A673 (cell line): ENCODE measurements around the gene SERPINB11.

ENCODE experiments used
- CTCF ChIP-seq: fragments of 300-800, 200-600 bp; sonication (generic); conservative IDR thresholded peaks from 2 replicates; pipeline ENCODE4 v1.5.1; 2017; ENCODE audit warnings: low read depth, mild to moderate bottlenecking, antibody characterized with exemption, low read length, moderate library complexity, mixed read lengths
- EZH2 ChIP-seq: fragments of 200-600 bp; sonication (generic); IDR thresholded peaks from 2 replicates; pipeline ENCODE4 v1.6.1; 2017; ENCODE audit warnings: borderline replicate concordance, low read depth, mild to moderate bottlenecking, mixed read lengths, antibody characterized with exemption, low read length; ENCODE audit not compliant: poor library complexity, severe bottlenecking

GRCh38 chr18:63677500-63678225 lies 25.1 kb upstream of the SERPINB11 start:
- TF ChIP-seq CTCF (no peak), EZH2 (no peak)
